Astrocyte (in vitro differentiated cells and primary cell): ENCODE results near the gene CRACR2A. TPM values are rescaled to one million over a fixed set of nuclear protein-coding genes. Genes with fewer than 3 reads are reported as not detected.
A peak's percentile ranks its signal among the peaks of the same experiment; 100 is the strongest.

ENCODE experiments used
- DNase-seq: peaks from one replicate; pipeline ENCODE4 v3.0.0-alpha.2; 2010; ENCODE audit warnings: low read depth
- FAIRE-seq: peaks from 2 replicates; lab custom pipeline; 2011; peaks lifted over from hg19 to GRCh38; lab: Jason Lieb, UNC
- H2AFZ ChIP-seq: 2 replicates; pipeline ENCODE4 v1.6.0; 2012; ENCODE audit warnings: low read depth, low read length, inconsistent platforms
- H3K27ac ChIP-seq: 2 replicates; pipeline ENCODE4 v1.5.1; 2011; ENCODE audit warnings: low read depth, low read length, inconsistent platforms
- H3K27me3 ChIP-seq: 2 replicates; pipeline ENCODE4 v1.6.0; 2011; ENCODE audit warnings: low read length, inconsistent platforms; ENCODE audit not compliant: insufficient read depth
- H3K36me3 ChIP-seq: 2 replicates; pipeline ENCODE4 v1.5.1; 2011; ENCODE audit warnings: low read length, inconsistent platforms; ENCODE audit not compliant: insufficient read depth
- H3K4me1 ChIP-seq: 2 replicates; pipeline ENCODE4 v1.5.1; 2011; ENCODE audit warnings: low read length, inconsistent platforms; ENCODE audit not compliant: insufficient read depth
- H3K4me2 ChIP-seq: 2 replicates; pipeline ENCODE4 v1.6.0; 2012; ENCODE audit warnings: low read length, inconsistent platforms
- H3K4me3 ChIP-seq: 2 replicates; pipeline ENCODE4 v1.5.1; 2011; ENCODE audit warnings: low read depth, mild to moderate bottlenecking, low read length, inconsistent platforms; ENCODE audit not compliant: insufficient read depth
- H3K79me2 ChIP-seq: 2 replicates; pipeline ENCODE4 v1.6.0; 2012; ENCODE audit warnings: mild to moderate bottlenecking, low read length, inconsistent platforms; ENCODE audit not compliant: insufficient read depth
- H3K9ac ChIP-seq: 2 replicates; pipeline ENCODE4 v1.6.0; 2012; ENCODE audit warnings: mild to moderate bottlenecking, low read length, inconsistent platforms
- H3K9me3 ChIP-seq: 2 replicates; pipeline ENCODE4 v1.5.1; 2012; ENCODE audit warnings: low read depth, mild to moderate bottlenecking, low read length, inconsistent platforms; ENCODE audit not compliant: insufficient read depth
- H4K20me1 ChIP-seq: 2 replicates; pipeline ENCODE4 v1.6.0; 2012; ENCODE audit warnings: low read length, inconsistent platforms; ENCODE audit not compliant: insufficient read depth
- H3K27ac Mint-ChIP-seq: one replicate; pipeline ENCODE4 v1.8.0; 2021; ENCODE audit warnings: mild to moderate bottlenecking, mixed read lengths; ENCODE audit not compliant: unreplicated experiment
- H3K27me3 Mint-ChIP-seq: one replicate; pipeline ENCODE4 v1.8.0; 2021; ENCODE audit warnings: low read depth, mixed read lengths; ENCODE audit not compliant: unreplicated experiment
- H3K36me3 Mint-ChIP-seq: one replicate; pipeline ENCODE4 v1.8.0; 2021; ENCODE audit warnings: low read depth, mixed read lengths; ENCODE audit not compliant: unreplicated experiment
- H3K4me1 Mint-ChIP-seq: one replicate; pipeline ENCODE4 v1.8.0; 2021; ENCODE audit warnings: low read depth, mixed read lengths; ENCODE audit not compliant: unreplicated experiment
- H3K4me3 Mint-ChIP-seq: one replicate; pipeline ENCODE4 v1.8.0; 2021; ENCODE audit warnings: mild to moderate bottlenecking, moderate library complexity, mixed read lengths; ENCODE audit not compliant: unreplicated experiment
- H3K9me3 Mint-ChIP-seq: one replicate; pipeline ENCODE4 v1.8.0; 2021; ENCODE audit warnings: mild to moderate bottlenecking, mixed read lengths; ENCODE audit not compliant: unreplicated experiment
- CTCF ChIP-seq: IDR thresholded peaks from 2 replicates; pipeline ENCODE4 v1.5.1; 2011; ENCODE audit warnings: low read depth, mild to moderate bottlenecking, inconsistent platforms, low read length, moderate library complexity; ENCODE audit not compliant: insufficient read depth
- EZH2 ChIP-seq: IDR thresholded peaks from 2 replicates; pipeline ENCODE4 v1.6.1; 2012; ENCODE audit warnings: mild to moderate bottlenecking, low read length, inconsistent platforms; ENCODE audit not compliant: insufficient read depth
- total RNA-seq: library from RNA; stranded (reverse); gene quantifications from 2 replicates; pipeline ENCODE4 v1.2.1, GENCODE V29; 2021

CRACR2A gene
- total RNA-seq, 1 donor from 2014 or later = 1.5 TPM

GRCh38 chr12:3728686-3729085 is 24.2 kb downstream of the CRACR2A start:
- H3K27me3 ChIP-seq = no peaks in the 10 kb centered on the region
- no peak overlapping the region for H3K27ac ChIP-seq
- H3K9me3 ChIP-seq = peaks cover 3% of the 10 kb centered on the region
- FAIRE-seq (no peak), DNase-seq (no peak)
- no peaks in the 10 kb centered on the region for H3K4me1 ChIP-seq
- no peaks in the 10 kb centered on the region for H3K79me2 ChIP-seq
- Mint-ChIP-seq H3K27ac (no peak overlapping the region), H3K27me3 (peaks cover 59% of the 10 kb centered on the region), H3K4me3 (no peak overlapping the region), H3K9me3 (peaks cover 7% of the 10 kb centered on the region), H3K4me1 (peaks cover 12% of the 10 kb centered on the region), H3K36me3 (peaks cover 3% of the 10 kb centered on the region)
- no peaks in the 10 kb centered on the region for H4K20me1 ChIP-seq
- TF ChIP-seq CTCF = no peak
- no peaks in the 10 kb centered on the region for H3K36me3 ChIP-seq
- no peak overlapping the region for H3K4me3 ChIP-seq
- no peak overlapping the region for H2AFZ ChIP-seq
- no peak overlapping the region for H3K4me2 ChIP-seq
- no peak overlapping the region for H3K9ac ChIP-seq

GRCh38 chr12:3727877-3728632 is 24.9 kb downstream of the CRACR2A start:
- H3K27ac ChIP-seq = no peak overlapping the region
- no peaks in the 10 kb centered on the region for H3K27me3 ChIP-seq
- no peaks in the 10 kb centered on the region for H3K4me1 ChIP-seq
- no peaks in the 10 kb centered on the region for H3K36me3 ChIP-seq
- no peaks in the 10 kb centered on the region for H4K20me1 ChIP-seq
- Mint-ChIP-seq H3K9me3 (peaks cover 10% of the 10 kb centered on the region), H3K27ac (no peak overlapping the region), H3K36me3 (peaks cover 3% of the 10 kb centered on the region), H3K4me1 (peaks cover 12% of the 10 kb centered on the region), H3K27me3 (peaks cover 54% of the 10 kb centered on the region), H3K4me3 (no peak overlapping the region)
- H3K4me3 ChIP-seq = no peak overlapping the region
- H3K9me3 ChIP-seq = no peaks in the 10 kb centered on the region
- no peak for FAIRE-seq
- peak; percentile 47 for DNase-seq
- H3K79me2 ChIP-seq = no peaks in the 10 kb centered on the region
- no peak overlapping the region for H3K4me2 ChIP-seq
- TF ChIP-seq EZH2 = no peak
- no peak for TF ChIP-seq CTCF
- H3K9ac ChIP-seq = no peak overlapping the region
- H2AFZ ChIP-seq = no peak overlapping the region

- Histone ChIP-seq H3K4me1 (no peaks in the 10 kb centered on the region), H2AFZ (no peak overlapping the region), H3K79me2 (no peaks in the 10 kb centered on the region), H3K4me3 (no peak overlapping the region), H3K27ac (no peak overlapping the region), H3K36me3 (no peaks in the 10 kb centered on the region), H3K9me3 (no peaks in the 10 kb centered on the region), H3K27me3 (no peaks in the 10 kb centered on the region), H3K9ac (no peak overlapping the region), H3K4me2 (no peak overlapping the region), H4K20me1 (no peaks in the 10 kb centered on the region)
- DNase-seq (no peak), FAIRE-seq (no peak)
- Mint-ChIP-seq H3K4me1 (peaks cover 12% of the 10 kb centered on the region), H3K4me3 (no peak overlapping the region), H3K27me3 (peaks cover 48% of the 10 kb centered on the region), H3K36me3 (peaks cover 3% of the 10 kb centered on the region), H3K9me3 (peaks cover 10% of the 10 kb centered on the region), H3K27ac (no peak overlapping the region)
- TF ChIP-seq EZH2 = no peak
- no peak for TF ChIP-seq CTCF
These were observed 25.6 kb downstream of the CRACR2A start for GRCh38 chr12:3727354-3727753.
